HCT116 (cell line): Measurements from ENCODE around the gene HAUS8. TPM values are rescaled to one million over a fixed set of nuclear protein-coding genes. Genes with fewer than 3 reads are reported as not detected.

Source experiments
- ATAC-seq: fragments of 200-7000 bp; cut with Tn5 transposase; 2 replicates; pipeline ENCODE4 v1.9.1; 2020; ENCODE audit warnings: mild to moderate bottlenecking, moderate library complexity
- Bru-seq: library from RNA; stranded (reverse); fragments of 400-500 nt; gene quantifications from one replicate; lab custom pipeline; 2021; lab: Mats Ljungman, UMichigan
- BruChase-seq, 2 experiments: library from RNA; stranded (reverse); fragments of 400-500 nt; gene quantifications; one replicate each; lab custom pipeline; 2021; lab: Mats Ljungman, UMichigan
- BruUV-seq: library from RNA; stranded (reverse); fragments of 400-500 nt; replicated peaks from 2 replicates; lab custom pipeline; 2021; lab: Mats Ljungman, UMichigan
- CTCF ChIA-PET: fragments of 300-600 bp; sonication (Branson Sonifier 250); formaldehyde crosslinking; loops from one replicate; lab custom pipeline; 2021; ENCODE audit warnings: antibody characterized with exemption; lab: Charles Lee
- POLR2A ChIA-PET: fragments of 300-600, 350-600 bp; sonication (Branson Sonifier 250); formaldehyde crosslinking; loops from one replicate; lab custom pipeline; 2021; ENCODE audit warnings: antibody characterized with exemption; lab: Charles Lee
- RAD21 ChIA-PET, 2 experiments: fragments of 300-600 bp; sonication (Branson Sonifier 250); formaldehyde crosslinking; loops; one replicate each; lab custom pipeline; 2023; ENCODE audit warnings: low total read pairs in 2 of 2; ENCODE audit not compliant: uncharacterized antibody in 2 of 2, unreplicated experiment in 2 of 2, low non-redundant PET in 1 of 2; lab: Charles Lee
- DNase-seq: peaks from one replicate; pipeline ENCODE4 v3.0.0-alpha.2; 2010; ENCODE audit warnings: low read depth, low spot score
- H2AFZ ChIP-seq: fragments of 200-600 bp; shearing (Covaris generic), sonication (generic); 2 replicates; pipeline ENCODE4 v1.6.1; 2017; ENCODE audit warnings: low read depth, mixed run types, mixed read lengths, antibody characterized with exemption, low read length; ENCODE audit not compliant: poor library complexity, severe bottlenecking
- H3K27ac ChIP-seq: 2 replicates; pipeline ENCODE4 v1.5.1; 2012; ENCODE audit warnings: low read depth, low read length
- H3K27me3 ChIP-seq: fragments of 200-600 bp; sonication (generic); 2 replicates; pipeline ENCODE4 v1.6.1; 2016; ENCODE audit warnings: mixed run types, low read length, mixed read lengths; ENCODE audit not compliant: insufficient read depth
- H3K36me3 ChIP-seq, 2 experiments: fragments of 200-500 bp in 1 of 2; fragments of 200-600 bp in 1 of 2; sonication (Bioruptor generic) in 1 of 2; sonication (generic) in 1 of 2; 2 replicates each; pipeline versions ENCODE4 v1.5.1 to v1.6.1; 2014 to 2016; ENCODE audit warnings: low read length in 2 of 2, inconsistent platforms in 1 of 2, mixed read lengths in 1 of 2, mixed run types in 1 of 2; ENCODE audit not compliant: insufficient read depth in 2 of 2, control insufficient read depth in 1 of 2
- H3K4me1 ChIP-seq, 2 experiments: fragments of 200-600 bp in 1 of 2; sonication (generic) in 1 of 2; 2 replicates each; pipeline versions ENCODE4 v1.5.1 to v1.6.1; 2012 to 2017; ENCODE audit warnings: low read length in 2 of 2, inconsistent platforms in 1 of 2, mild to moderate bottlenecking in 1 of 2, mixed read lengths in 1 of 2, mixed run types in 1 of 2, moderate library complexity in 1 of 2; ENCODE audit not compliant: insufficient read depth in 2 of 2, control insufficient read depth in 1 of 2
- H3K4me2 ChIP-seq: fragments of 200-600 bp; sonication (generic); 2 replicates; pipeline ENCODE4 v1.6.1; 2017; ENCODE audit warnings: mixed run types, low read length, mixed read lengths
- H3K4me3 ChIP-seq, 2 experiments: fragments of 200-600 bp in 1 of 2; sonication (generic) in 1 of 2; replicated peaks in 1 of 2; 2 replicates each; pipeline ENCODE4 v1.5.1; 2011 to 2016; ENCODE audit warnings: low read length in 2 of 2, control low read depth in 1 of 2, low read depth in 1 of 2, mild to moderate bottlenecking in 1 of 2, mixed read lengths in 1 of 2, mixed run types in 1 of 2
- H3K79me2 ChIP-seq: fragments of 200-600 bp; sonication (generic); 2 replicates; pipeline ENCODE4 v1.6.1; 2017; ENCODE audit warnings: mild to moderate bottlenecking, mixed run types, low read length, moderate library complexity, mixed read lengths; ENCODE audit not compliant: insufficient read depth
- H3K9ac ChIP-seq: fragments of 200-600 bp; sonication (generic); 2 replicates; pipeline ENCODE4 v1.6.1; 2016; ENCODE audit warnings: low read length, mixed read lengths
- H3K9me2 ChIP-seq: fragments of 200-600 bp; sonication (generic), shearing (Covaris generic); 2 replicates; pipeline ENCODE4 v1.6.1; 2017; ENCODE audit warnings: mixed run types, mild to moderate bottlenecking, moderate library complexity; ENCODE audit not compliant: insufficient read depth
- H3K9me3 ChIP-seq, 2 experiments: fragments of 200-500 bp in 1 of 2; fragments of 200-600 bp in 1 of 2; sonication (Bioruptor generic) in 1 of 2; sonication (generic) in 1 of 2; 2 replicates each; pipeline ENCODE4 v1.6.1; 2014 to 2017; ENCODE audit warnings: low read length in 2 of 2, mixed read lengths in 2 of 2, inconsistent platforms in 1 of 2, low read depth in 1 of 2, mild to moderate bottlenecking in 1 of 2, mixed run types in 1 of 2, moderate library complexity in 1 of 2; ENCODE audit not compliant: control insufficient read depth in 1 of 2, insufficient read depth in 1 of 2
- H4K20me1 ChIP-seq: fragments of 200-600 bp; sonication (generic), shearing (Covaris generic); 2 replicates; pipeline ENCODE4 v1.6.1; 2017; ENCODE audit warnings: mixed run types, mild to moderate bottlenecking, moderate library complexity; ENCODE audit not compliant: insufficient read depth
- CBX3 ChIP-seq: IDR thresholded peaks from 2 replicates; pipeline ENCODE4 v1.6.1; 2012; ENCODE audit warnings: low read depth
- CEBPB ChIP-seq: IDR thresholded peaks from 2 replicates; pipeline ENCODE4 v1.6.1; 2012; ENCODE audit warnings: low read depth
- EGR1 ChIP-seq: IDR thresholded peaks from 2 replicates; pipeline ENCODE4 v1.6.1; 2012; ENCODE audit warnings: low read depth
- EZH2 ChIP-seq: fragments of 200-600 bp; sonication (generic); IDR thresholded peaks from 2 replicates; pipeline ENCODE4 v1.6.1; 2017; ENCODE audit warnings: antibody characterized with exemption, mixed run types
- JUND ChIP-seq: IDR thresholded peaks from 2 replicates; pipeline ENCODE4 v1.6.1; 2012
- POLR2A ChIP-seq: IDR thresholded peaks from 2 replicates; pipeline ENCODE4 v1.7.0; 2011; ENCODE audit warnings: borderline replicate concordance; ENCODE audit not compliant: insufficient read depth, insufficient read length; ENCODE audit errors: extremely low read depth
- POLR2AphosphoS5 ChIP-seq: IDR thresholded peaks from 2 replicates; pipeline ENCODE4 v1.6.1; 2011; ENCODE audit warnings: mild to moderate bottlenecking, low read depth, low read length, moderate library complexity
- SIN3A ChIP-seq: IDR thresholded peaks from 2 replicates; pipeline ENCODE4 v1.6.1; 2012; ENCODE audit warnings: low read depth
- SP1 ChIP-seq: IDR thresholded peaks from 2 replicates; pipeline ENCODE4 v1.6.1; 2012; ENCODE audit warnings: low read depth
- SRF ChIP-seq: IDR thresholded peaks from 2 replicates; pipeline ENCODE4 v1.6.1; 2012; ENCODE audit warnings: low read depth
- TCF7L2 ChIP-seq: IDR thresholded peaks from 2 replicates; pipeline ENCODE4 v1.7.0; 2011; ENCODE audit warnings: borderline replicate concordance, inconsistent platforms; ENCODE audit not compliant: insufficient read depth, insufficient read length; ENCODE audit errors: extremely low read depth
- YY1 ChIP-seq: IDR thresholded peaks from 2 replicates; pipeline ENCODE4 v1.6.1; 2011; ENCODE audit warnings: low read length, low read depth, moderate library complexity, mild to moderate bottlenecking; ENCODE audit not compliant: insufficient replicate concordance; ENCODE audit errors: extremely low read depth
- ZFX ChIP-seq: fragments of 450-650 bp; IDR thresholded peaks from 2 replicates; pipeline ENCODE4 v1.6.1; 2017
- intact Hi-C: fragments of 100-400 bp; cut with micrococcal nuclease; formaldehyde crosslinking; loops from 2 replicates; pipeline ENCODE4 v1.10.0; 2022
- long read RNA-seq: library from polyadenylated mRNA; unstranded; transcript quantifications from one replicate; pipeline ENCODE4 v2.0.0, GENCODE V29; 2021; ENCODE audit not compliant: unreplicated experiment
- polyA plus RNA-seq: library from polyadenylated mRNA; unstranded; fragments of >200 nt; gene quantifications from 2 replicates; pipeline ENCODE4 v1.2.1, GENCODE V29; 2012; ENCODE audit warnings: missing spikeins
- total RNA-seq: library from RNA; stranded (reverse); gene quantifications from one replicate; pipeline ENCODE4 v1.2.1, GENCODE V29; 2021; ENCODE audit not compliant: unreplicated experiment
- TF ChIP-seq, protein P1 (sequence below): IDR thresholded peaks from 2 replicates; pipeline ENCODE4 v1.6.1; 2012
- TF ChIP-seq, protein P2 (sequence below): IDR thresholded peaks from 2 replicates; pipeline ENCODE4 v1.6.1; 2011; ENCODE audit warnings: mild to moderate bottlenecking, low read length, moderate library complexity; ENCODE audit not compliant: insufficient replicate concordance; ENCODE audit errors: extremely low read depth

Gene HAUS8, protein sequence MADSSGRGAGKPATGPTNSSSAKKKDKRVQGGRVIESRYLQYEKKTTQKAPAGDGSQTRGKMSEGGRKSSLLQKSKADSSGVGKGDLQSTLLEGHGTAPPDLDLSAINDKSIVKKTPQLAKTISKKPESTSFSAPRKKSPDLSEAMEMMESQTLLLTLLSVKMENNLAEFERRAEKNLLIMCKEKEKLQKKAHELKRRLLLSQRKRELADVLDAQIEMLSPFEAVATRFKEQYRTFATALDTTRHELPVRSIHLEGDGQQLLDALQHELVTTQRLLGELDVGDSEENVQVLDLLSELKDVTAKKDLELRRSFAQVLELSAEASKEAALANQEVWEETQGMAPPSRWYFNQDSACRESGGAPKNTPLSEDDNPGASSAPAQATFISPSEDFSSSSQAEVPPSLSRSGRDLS
- total RNA-seq (23.6 TPM), Bru-seq, nascent RNA (percentile 62 among the genes with signal in this experiment), BruChase-seq, experiment 1, labeled RNA remaining after a 6-hour chase (percentile 56 among the genes with signal in this experiment), BruChase-seq, experiment 2, labeled RNA remaining after a 2-hour chase (percentile 56 among the genes with signal in this experiment)
- 11.7 and 13.8 TPM in 2 replicates for polyA plus RNA-seq
- long read RNA-seq, transcript HAUS8-201 (11 exons, 1,568 nt) = major isoform, 28 of 46 reads
- long read RNA-seq, partial matches to known transcripts = 9 of 46 reads
- long read RNA-seq, other reads (novel, unspliced or antisense) = 4 of 46 reads

DNA sequence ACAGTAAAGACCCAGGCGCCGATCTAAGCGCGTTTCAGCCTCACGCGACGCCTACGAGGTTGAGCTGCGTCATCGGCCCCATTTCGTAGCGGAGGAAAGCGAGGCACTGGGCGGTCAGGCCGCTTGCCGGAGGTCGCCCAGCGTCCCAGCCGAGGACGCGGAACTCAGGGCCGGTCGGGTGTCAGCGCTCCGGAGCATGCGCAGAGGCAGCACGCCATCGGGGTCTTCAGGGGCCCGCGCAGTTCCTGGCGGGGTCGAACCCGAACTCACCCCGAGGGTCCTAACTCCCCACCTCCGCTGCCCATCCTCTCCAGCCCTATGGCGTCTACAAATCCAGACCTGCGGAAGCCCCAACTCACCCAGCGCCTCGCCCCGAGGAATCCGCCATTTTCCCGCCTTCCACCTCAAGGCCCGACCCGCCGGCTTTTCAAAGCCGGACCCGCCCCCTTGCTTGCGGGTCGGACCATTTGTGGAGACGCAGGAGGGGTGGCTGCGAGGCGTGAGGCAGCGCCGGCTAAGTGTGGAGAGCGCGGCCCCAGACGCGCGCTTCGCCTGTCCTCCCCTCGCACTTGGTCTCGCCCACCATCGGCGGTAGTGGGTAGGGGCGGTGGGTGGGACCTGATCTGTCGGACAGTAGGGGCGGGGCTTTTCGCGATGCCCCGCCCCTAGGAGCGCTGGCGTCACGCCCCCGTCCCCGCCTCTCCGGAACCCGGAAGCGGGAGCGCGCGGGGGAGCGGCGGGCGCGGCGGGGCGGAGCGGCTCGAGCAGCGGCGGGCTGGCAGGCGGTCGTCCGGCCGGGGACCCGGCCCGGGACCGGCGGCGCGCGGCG is at the start of gene HAUS8, which contains the start of gene MYO9B:
TSS of gene HAUS8 (minus strand) at position 418 of the 829 bp plus-strand sequence. CDS start at position 388, 30 bp downstream.
TSS of gene MYO9B (plus strand) at position 743 of the 829 bp plus-strand sequence. CDS start 25,941 bp downstream, outside the sequence.
- ChIA-PET POLR2A (no interaction called here), CTCF (no interaction called here), RAD21 (no interaction called here)
- intact Hi-C loops = loop anchor here (5.0 kb wide), 1 partner anchor 152 kb away; the partner anchor contains the start of gene OCEL1
- peak within 1 kb of the TSS; percentile 97 for H3K9ac ChIP-seq
- H2AFZ ChIP-seq = peak within 1 kb of the TSS; percentile 43
- H3K79me2 ChIP-seq = peaks cover 81% of the 10 kb centered on the region
- H3K4me3 ChIP-seq = peak within 1 kb of the TSS; percentile 71 to 91
- no TSS peak for BruUV-seq
- TF ChIP-seq TCF7L2 (peak; percentile 98), CEBPB (no peak), EZH2 (no peak), SP1 (peak; percentile 99), SRF (no peak), ZFX (peak; percentile 24; the same call in 1 of the 2 replicates), CBX3 (no peak; the same call in 1 of the 2 replicates), POLR2A (peak; percentile 46), JUND (peak; percentile 93), SIN3A (peak; percentile 67), YY1 (peak; percentile 93), POLR2AphosphoS5 (peak; percentile 36), EGR1 (peak; percentile 89)
- TF ChIP-seq, protein P1, sequence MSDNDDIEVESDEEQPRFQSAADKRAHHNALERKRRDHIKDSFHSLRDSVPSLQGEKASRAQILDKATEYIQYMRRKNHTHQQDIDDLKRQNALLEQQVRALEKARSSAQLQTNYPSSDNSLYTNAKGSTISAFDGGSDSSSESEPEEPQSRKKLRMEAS = peak; percentile 97
- TF ChIP-seq, protein P2, sequence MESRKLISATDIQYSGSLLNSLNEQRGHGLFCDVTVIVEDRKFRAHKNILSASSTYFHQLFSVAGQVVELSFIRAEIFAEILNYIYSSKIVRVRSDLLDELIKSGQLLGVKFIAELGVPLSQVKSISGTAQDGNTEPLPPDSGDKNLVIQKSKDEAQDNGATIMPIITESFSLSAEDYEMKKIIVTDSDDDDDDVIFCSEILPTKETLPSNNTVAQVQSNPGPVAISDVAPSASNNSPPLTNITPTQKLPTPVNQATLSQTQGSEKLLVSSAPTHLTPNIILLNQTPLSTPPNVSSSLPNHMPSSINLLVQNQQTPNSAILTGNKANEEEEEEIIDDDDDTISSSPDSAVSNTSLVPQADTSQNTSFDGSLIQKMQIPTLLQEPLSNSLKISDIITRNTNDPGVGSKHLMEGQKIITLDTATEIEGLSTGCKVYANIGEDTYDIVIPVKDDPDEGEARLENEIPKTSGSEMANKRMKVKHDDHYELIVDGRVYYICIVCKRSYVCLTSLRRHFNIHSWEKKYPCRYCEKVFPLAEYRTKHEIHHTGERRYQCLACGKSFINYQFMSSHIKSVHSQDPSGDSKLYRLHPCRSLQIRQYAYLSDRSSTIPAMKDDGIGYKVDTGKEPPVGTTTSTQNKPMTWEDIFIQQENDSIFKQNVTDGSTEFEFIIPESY = no peak
- no peaks in the 10 kb centered on the region for H4K20me1 ChIP-seq
- peak within 1 kb of the TSS; percentile 70 for H3K27ac ChIP-seq
- H3K4me1 ChIP-seq = peaks cover 16 to 43% of the 10 kb centered on the region in 2 experiments
- ATAC-seq (peak; percentile 93), DNase-seq (peak; percentile 98)
- H3K9me2 ChIP-seq = no peaks in the 10 kb centered on the region
- peaks cover 0 to 3% of the 10 kb centered on the region in 2 experiments; a peak in 1 of 4 replicates for H3K36me3 ChIP-seq
- H3K27me3 ChIP-seq = no peaks in the 10 kb centered on the region
- H3K4me2 ChIP-seq = peak within 1 kb of the TSS; percentile 91
- H3K9me3 ChIP-seq = no peaks in the 10 kb centered on the region
